Amniotic epithelial cell (primary cell): ENCODE results near the gene MAP7D1.
"Not testable (repeated sequence)": the region's sequence is repeated elsewhere in the genome, so short reads cannot be mapped to it uniquely, and the experiment has no call there.

Experiments used
- DNase-seq: peaks from one replicate; pipeline ENCODE4 v3.0.0-alpha.2; 2010; ENCODE audit warnings: low read depth

MAP7D1 gene

GRCh38 chr1:36151845-36152203, 4.1 kb upstream of the MAP7D1 start:
- no peak for DNase-seq

GRCh38 chr1:36153476-36153875, 2.5 kb upstream of the MAP7D1 start:
- DNase-seq = no peak

DNA sequence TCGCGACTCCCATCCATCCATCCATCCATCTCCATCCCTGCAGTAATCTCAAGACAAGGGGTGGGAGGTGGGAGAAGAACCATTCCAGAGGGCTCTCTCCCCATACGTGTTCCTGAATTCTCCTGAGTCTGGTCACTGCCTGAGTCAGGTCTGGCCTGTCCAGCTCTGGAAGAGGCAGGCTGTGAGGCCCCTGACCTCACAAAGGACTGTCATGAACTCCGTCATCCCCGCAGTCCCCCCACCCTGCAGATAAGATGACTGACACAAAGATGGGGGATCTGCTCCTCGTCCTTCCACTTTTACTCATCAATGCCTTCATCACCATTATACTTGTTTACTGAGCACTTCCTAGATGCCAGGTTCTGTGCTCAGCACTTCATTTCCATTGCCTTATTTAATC, 1.6 kb upstream of the MAP7D1 start:
- DNase-seq = no peak

DNA sequence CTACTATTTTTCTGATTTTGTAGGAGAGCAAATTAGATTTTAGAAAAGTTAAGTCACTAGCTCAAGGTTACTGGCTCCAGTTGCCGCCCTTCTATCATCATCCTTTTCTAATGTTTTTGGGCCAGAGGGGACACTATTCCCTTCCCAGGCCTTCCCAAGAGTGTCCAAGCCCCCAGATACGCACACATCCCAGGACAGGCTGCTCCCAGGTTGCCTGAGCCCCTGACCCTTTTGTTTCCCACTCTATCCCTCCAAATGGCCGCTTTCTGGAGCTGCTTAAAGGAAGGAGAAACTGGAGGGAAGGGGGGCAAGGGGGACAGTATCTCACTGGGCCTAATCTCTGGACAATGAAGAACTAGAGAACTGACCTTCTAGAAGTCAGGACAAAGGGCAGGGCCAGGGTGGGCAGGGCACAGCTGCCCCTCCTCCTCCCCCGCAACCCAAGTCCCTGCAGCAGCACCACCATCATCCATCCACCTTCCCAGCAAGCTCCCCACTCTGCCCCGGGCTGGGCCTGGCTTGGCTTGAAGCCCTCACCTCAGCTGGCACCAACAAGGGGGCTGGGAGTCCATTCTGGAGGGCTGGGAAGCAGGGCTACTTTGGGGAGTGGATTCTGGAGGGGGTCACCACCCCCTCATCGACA, 1.1 kb upstream of the MAP7D1 start:
- DNase-seq = no peak

DNA sequence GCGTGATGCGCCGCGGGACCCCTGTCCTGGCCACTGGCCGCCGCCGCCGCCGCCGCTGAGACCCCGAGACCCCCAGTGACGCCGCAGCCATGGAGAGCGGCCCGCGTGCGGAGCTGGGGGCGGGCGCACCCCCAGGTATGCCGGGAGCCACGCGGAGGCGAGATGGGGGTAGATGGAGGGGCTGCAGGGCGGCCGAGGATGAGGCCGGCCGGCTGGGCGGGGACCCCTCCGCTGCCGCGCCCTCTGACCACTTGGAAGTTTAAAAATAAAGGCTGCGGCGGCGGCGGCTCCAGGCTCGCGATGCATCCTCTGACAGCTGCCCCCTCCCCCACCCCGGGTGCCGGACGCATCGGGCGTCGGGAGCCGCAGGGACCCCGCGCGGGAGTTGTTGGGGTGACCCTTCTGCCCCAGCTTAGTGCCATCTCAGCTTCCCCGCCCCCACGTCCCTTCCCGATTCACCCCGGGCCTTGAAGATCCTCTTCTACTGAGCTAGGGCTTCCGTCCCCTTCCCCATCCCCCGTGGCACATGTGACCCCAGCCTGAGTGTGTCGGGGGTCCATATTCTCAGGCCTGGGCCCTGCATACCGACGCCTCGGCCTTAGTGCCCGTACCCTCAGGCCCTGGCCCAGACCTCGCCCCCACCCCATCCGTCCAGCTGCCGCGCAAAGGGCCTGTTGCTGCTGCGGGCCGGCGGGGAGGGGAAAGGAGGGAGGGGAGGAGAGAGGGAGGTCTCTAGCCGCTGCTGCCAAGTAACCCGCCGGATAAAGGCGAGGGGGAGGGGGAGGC, 562 bp downstream of the MAP7D1 start:
- DNase-seq = peak; percentile 61

DNA sequence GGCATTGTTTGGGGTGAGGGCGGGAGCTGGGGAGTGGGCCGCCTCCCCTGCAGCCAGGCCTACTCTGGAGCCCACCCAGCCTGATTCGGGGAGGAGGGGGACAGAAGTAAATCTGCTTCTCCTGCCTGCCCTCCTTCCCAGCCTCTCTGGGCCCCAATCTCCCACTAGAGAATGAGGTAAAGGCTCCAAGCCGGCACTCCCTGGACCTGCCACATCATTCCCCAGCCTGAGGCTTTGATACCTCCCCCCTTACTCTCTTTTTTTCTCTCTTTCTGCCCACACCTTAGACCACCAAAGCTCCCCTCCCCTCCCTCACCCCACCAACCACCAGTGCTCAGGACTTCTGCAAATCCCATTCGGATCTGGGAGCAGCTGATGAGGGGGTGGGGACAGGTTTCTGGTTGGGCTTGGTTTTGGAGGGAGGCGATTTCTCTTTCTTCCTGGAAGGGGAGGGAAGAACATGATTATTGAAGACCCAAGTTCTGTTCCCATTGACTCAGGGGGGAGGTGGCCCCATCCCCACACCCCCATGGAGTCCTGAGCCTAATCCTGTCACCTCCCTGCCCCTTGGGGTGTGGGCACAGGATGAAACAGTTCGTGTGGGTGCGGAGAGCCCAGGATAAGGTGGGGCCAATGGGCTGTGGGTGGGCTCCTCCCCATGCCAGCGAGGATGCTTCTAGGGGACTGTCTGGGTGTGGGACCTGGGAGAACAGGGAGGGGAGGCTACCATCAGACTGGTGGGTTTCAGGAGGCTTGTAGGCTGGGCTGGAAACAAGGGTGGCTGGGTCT, 1.3 kb downstream of the MAP7D1 start:
- DNase-seq = peak; percentile 26

- DNase-seq = no peak
Observed at GRCh38 chr1:36157973-36158826, 2.2 kb downstream of the MAP7D1 start.

DNA sequence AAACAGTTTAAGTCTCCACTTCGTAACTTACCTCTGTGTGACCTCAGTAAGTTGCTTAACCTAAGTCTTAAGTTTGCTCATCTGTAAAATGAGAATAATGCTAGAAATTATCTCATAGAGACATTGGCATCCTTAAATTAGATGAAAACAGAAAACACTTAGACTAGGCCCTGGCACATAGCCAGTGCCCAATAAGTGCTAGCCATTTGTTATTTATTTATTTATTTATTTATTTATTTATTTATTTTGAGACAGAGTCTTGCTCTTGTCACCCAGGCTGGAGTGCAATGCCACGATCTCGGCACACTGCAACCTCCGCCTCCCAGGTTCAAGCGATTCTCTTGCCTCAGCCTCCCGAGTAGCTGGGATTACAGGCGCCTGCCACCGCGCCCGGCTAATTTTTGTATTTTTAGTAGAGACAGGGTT, 2.9 kb downstream of the MAP7D1 start:
- DNase-seq = not testable (repeated sequence)

GRCh38 chr1:36159614-36160387, 3.8 kb downstream of the MAP7D1 start:
- no peak for DNase-seq

DNA sequence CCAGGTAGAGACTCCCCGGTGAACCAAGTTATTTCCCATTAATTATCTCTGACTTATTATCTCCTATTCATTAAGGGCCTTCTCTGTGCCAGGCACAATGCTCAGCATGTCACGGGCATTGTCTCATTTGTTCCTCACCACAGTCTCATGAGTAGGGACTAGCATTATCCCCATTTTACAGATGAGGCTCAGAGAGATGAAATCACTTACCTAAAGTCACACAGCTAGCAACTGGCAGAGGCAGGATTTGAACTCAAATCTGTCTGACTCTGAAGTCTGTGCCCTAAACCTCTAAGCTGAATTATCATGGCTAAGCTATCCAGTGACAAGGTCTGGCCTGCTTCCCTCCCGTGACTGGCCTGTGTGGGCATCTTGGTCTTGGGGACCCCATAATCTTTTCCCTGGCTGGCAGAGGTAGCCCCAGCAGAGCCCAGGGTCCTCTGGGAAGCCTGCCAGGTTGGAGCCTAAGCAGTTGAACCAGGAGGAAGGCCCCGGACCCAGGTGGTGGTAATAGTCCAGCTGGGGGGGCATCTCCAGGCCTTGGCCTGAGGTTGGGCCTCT, 4.5 kb downstream of the MAP7D1 start:
- DNase-seq = no peak

- DNase-seq = peak; percentile 56
Observed at GRCh38 chr1:36160949-36161485, 5.1 kb downstream of the MAP7D1 start.

GRCh38 chr1:36161641-36162531, 5.9 kb downstream of the MAP7D1 start:
- DNase-seq = peak; percentile 42

- DNase-seq = no peak
Observed at GRCh38 chr1:36162680-36163239, 6.8 kb downstream of the MAP7D1 start.

- DNase-seq = no peak
Observed at GRCh38 chr1:36163426-36163825, 7.5 kb downstream of the MAP7D1 start.

- DNase-seq = no peak
Observed at GRCh38 chr1:36164361-36164760, 8.4 kb downstream of the MAP7D1 start.

DNA sequence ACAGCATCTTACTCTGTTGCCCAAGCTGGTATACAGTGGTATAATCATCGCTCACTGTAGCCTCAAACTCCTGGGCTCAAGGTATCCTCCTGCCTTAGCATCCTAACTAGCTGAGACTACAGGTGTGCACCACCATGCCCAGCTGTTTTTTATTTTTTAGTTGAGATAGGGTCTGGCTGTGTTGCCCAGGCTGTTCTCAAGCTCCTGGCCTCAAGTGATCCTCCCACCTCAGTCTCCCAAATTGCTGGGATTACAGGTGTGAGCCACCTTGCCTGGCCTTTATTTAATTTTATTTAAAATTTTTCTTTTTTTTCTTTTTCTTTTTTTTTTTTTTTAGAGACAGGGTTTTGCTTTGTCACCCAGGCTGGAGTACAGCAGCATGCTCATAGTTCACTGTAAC, 9.2 kb downstream of the MAP7D1 start:
- DNase-seq = no peak

GRCh38 chr1:36166136-36166535, 10.2 kb downstream of the MAP7D1 start:
- DNase-seq = no peak

- DNase-seq = peak; percentile 50
Observed at GRCh38 chr1:36166938-36167905, 11.3 kb downstream of the MAP7D1 start.
